ENCODE results near the gene TLK2.
"Not testable (repeated sequence)": the region's sequence is repeated elsewhere in the genome, so short reads cannot be mapped to it uniquely, and the experiment has no call there.

DNA sequence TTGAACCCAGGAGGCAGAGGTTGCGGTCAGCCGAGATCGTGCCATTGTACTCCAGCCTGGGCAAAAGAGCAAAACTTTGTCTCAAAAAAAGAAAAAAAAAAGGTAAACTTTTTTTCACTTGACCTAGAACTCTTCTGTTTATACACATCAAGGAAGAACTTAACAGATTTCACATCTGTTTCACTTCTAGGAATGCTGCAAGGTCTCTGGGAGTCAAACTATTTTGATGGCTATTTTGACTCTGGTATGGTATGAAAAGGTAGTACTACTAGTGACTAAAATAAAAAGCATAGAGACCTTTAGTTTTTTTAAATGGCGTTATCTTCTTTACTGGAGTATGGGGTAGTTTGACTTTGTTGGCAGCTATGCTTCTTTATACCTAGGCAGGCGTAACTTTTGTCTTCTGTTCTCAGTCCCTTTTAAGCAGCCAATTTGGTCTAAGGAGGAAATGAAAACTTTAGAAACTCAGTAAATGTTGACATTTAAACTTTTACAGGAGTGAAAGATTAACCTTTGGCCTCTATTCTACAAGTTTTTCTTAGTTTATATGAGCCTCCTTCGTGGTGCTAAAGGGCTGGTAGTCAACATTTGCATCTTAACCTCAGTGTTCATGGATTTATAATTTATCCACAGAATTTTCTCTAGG, 28.7 kb downstream of the TLK2 start:
- TF ChIP-seq, protein P1, sequence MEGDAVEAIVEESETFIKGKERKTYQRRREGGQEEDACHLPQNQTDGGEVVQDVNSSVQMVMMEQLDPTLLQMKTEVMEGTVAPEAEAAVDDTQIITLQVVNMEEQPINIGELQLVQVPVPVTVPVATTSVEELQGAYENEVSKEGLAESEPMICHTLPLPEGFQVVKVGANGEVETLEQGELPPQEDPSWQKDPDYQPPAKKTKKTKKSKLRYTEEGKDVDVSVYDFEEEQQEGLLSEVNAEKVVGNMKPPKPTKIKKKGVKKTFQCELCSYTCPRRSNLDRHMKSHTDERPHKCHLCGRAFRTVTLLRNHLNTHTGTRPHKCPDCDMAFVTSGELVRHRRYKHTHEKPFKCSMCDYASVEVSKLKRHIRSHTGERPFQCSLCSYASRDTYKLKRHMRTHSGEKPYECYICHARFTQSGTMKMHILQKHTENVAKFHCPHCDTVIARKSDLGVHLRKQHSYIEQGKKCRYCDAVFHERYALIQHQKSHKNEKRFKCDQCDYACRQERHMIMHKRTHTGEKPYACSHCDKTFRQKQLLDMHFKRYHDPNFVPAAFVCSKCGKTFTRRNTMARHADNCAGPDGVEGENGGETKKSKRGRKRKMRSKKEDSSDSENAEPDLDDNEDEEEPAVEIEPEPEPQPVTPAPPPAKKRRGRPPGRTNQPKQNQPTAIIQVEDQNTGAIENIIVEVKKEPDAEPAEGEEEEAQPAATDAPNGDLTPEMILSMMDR (IDR thresholded peaks at IDR 0.05; ENCODE audit: low read depth, low read length): not testable (repeated sequence)
- TF ChIP-seq EZH2phosphoT487 (IDR thresholded peaks at IDR 0.05; ENCODE audit: low read depth): not testable (repeated sequence)
